SK-N-SH treated with all-trans-retinoic acid at 6 μM for 48 hours (cell line): ENCODE data around the gene RAE1.

Experiments used
- ATAC-seq: fragments of 200-7000 bp; cut with Tn5 transposase; 3 replicates; pipeline ENCODE4 v1.9.1; 2020; ENCODE audit warnings: mild to moderate bottlenecking, moderate library complexity
- ARNTL ChIP-seq: fragments of 450-650 bp; formaldehyde crosslinking; IDR thresholded peaks from 2 replicates; pipeline ENCODE4 v1.5.0; 2020; ENCODE audit warnings: low read depth, mild to moderate bottlenecking, moderate library complexity, borderline replicate concordance
- BACH2 ChIP-seq: fragments of 250-450 bp; sonication (Bioruptor Pico); IDR thresholded peaks from 2 replicates; pipeline ENCODE4 v1.9.0; 2021; ENCODE audit warnings: mild to moderate bottlenecking, borderline replicate concordance
- CSDC2 ChIP-seq: fragments of 250-450 bp; sonication (Bioruptor Pico); IDR thresholded peaks from 2 replicates; pipeline ENCODE4 v1.5.0; 2020; ENCODE audit warnings: mild to moderate bottlenecking, moderate library complexity
- CSRNP3 ChIP-seq: fragments of 250-450 bp; sonication (Bioruptor Pico); IDR thresholded peaks from 2 replicates; pipeline ENCODE4 v1.5.1; 2021; ENCODE audit warnings: mild to moderate bottlenecking, moderate library complexity
- ESRRG ChIP-seq: fragments of 250-450 bp; sonication (Bioruptor Pico); IDR thresholded peaks from 2 replicates; pipeline ENCODE4 v1.6.1; 2021; ENCODE audit warnings: mild to moderate bottlenecking
- GLIS3 ChIP-seq: fragments of 250-450 bp; sonication (Bioruptor Pico); IDR thresholded peaks from 2 replicates; pipeline ENCODE4 v1.5.0; 2020; ENCODE audit warnings: mild to moderate bottlenecking, moderate library complexity
- ISL1 ChIP-seq: fragments of 250-450 bp; sonication (Bioruptor Pico); IDR thresholded peaks from 2 replicates; pipeline ENCODE4 v2.1.2; 2022; ENCODE audit warnings: mild to moderate bottlenecking, moderate library complexity
- OSR1 ChIP-seq: fragments of 250-450 bp; sonication (Bioruptor Pico); IDR thresholded peaks from 2 replicates; pipeline ENCODE4 v1.8.0; 2022; ENCODE audit warnings: moderate library complexity, mild to moderate bottlenecking, inconsistent platforms
- POU6F1 ChIP-seq: fragments of 250-450 bp; sonication (Bioruptor Pico); IDR thresholded peaks from 2 replicates; pipeline ENCODE4 v1.8.0; 2021; ENCODE audit warnings: low read depth, mild to moderate bottlenecking, moderate library complexity, borderline replicate concordance
- PPARA ChIP-seq: fragments of 250-450 bp; sonication (Bioruptor Pico); IDR thresholded peaks from 2 replicates; pipeline ENCODE4 v1.5.0; 2020; ENCODE audit warnings: mild to moderate bottlenecking, borderline replicate concordance
- RARB ChIP-seq: fragments of 250-450 bp; sonication (Bioruptor Pico); IDR thresholded peaks from 2 replicates; pipeline ENCODE4 v1.8.0; 2021; ENCODE audit warnings: mild to moderate bottlenecking, moderate library complexity
- SNAI2 ChIP-seq: fragments of 250-450 bp; sonication (Bioruptor Pico); IDR thresholded peaks from 2 replicates; pipeline ENCODE4 v1.5.0; 2020; ENCODE audit warnings: mild to moderate bottlenecking, moderate library complexity
- TOX ChIP-seq: fragments of 250-450 bp; sonication (Bioruptor Pico); IDR thresholded peaks from 2 replicates; pipeline ENCODE4 v1.8.0; 2021; ENCODE audit warnings: mild to moderate bottlenecking, moderate library complexity, borderline replicate concordance
- TSHZ2 ChIP-seq: fragments of 250-450 bp; sonication (Bioruptor Pico); IDR thresholded peaks from 2 replicates; pipeline ENCODE4 v1.5.0; 2020; ENCODE audit warnings: mild to moderate bottlenecking, moderate library complexity
- ZC3H10 ChIP-seq: fragments of 250-450 bp; sonication (Bioruptor Pico); IDR thresholded peaks from 2 replicates; pipeline ENCODE4 v1.5.1; 2021; ENCODE audit warnings: mild to moderate bottlenecking, moderate library complexity
- ZFP3 ChIP-seq: fragments of 250-450 bp; sonication (Bioruptor Pico); IDR thresholded peaks from 2 replicates; pipeline ENCODE4 v1.5.0; 2020; ENCODE audit warnings: mild to moderate bottlenecking, moderate library complexity
- ZFP30 ChIP-seq: fragments of 450-650 bp; formaldehyde crosslinking; IDR thresholded peaks from 2 replicates; pipeline ENCODE4 v1.5.0; 2022; ENCODE audit warnings: mild to moderate bottlenecking, moderate library complexity
- ZNF565 ChIP-seq: fragments of 450-650 bp; formaldehyde crosslinking; conservative IDR thresholded peaks from 2 replicates; pipeline ENCODE4 v1.5.0; 2020; ENCODE audit warnings: low read depth, mild to moderate bottlenecking, moderate library complexity
- ZNF70 ChIP-seq: fragments of 450-650 bp; formaldehyde crosslinking; IDR thresholded peaks from 2 replicates; pipeline ENCODE4 v1.5.0; 2020; ENCODE audit warnings: mild to moderate bottlenecking, moderate library complexity
- ZNF8 ChIP-seq: fragments of 450-650 bp; formaldehyde crosslinking; IDR thresholded peaks from 2 replicates; pipeline ENCODE4 v1.5.0; 2020; ENCODE audit warnings: mild to moderate bottlenecking, moderate library complexity
- TF ChIP-seq, protein P1 (sequence below): fragments of 250-450 bp; sonication (Bioruptor Pico); IDR thresholded peaks from 2 replicates; pipeline ENCODE4 v1.8.0; 2020; ENCODE audit warnings: mild to moderate bottlenecking, moderate library complexity, borderline replicate concordance

RAE1 gene

DNA sequence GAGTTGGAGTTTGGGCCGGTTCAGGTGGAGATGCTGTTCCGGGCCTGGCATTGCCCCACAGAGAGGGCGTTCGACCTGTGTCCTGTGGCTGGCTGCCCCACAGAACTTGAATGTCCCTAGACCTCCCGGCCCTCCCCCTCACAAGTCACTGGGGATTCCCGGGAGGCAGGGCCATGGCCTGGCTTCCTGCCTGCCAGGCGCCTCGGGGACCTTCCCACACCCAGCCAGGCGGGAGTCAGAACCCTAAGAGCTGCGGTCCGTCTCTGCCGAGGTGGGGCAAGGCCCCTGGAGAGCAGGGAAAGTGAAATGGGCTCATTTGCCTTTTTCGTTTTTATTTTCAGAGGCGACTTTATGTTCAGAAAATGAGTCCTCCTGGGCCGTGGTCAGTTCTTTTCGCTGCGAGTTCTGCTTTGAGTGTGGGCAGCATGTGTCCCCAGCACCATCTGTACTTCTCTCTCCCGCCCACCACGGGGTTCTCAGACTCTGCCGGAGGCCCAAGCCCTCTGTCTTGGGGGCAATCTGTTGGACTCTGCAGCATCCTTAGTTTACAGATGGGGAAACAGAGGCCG is 48.6 kb downstream of the RAE1 start:
- no peak for ATAC-seq
- TF ChIP-seq ZNF8 (no peak), ESRRG (CRISPR knock-in tag) (no peak), OSR1 (CRISPR knock-in tag) (no peak), ZFP30 (CRISPR knock-in tag) (no peak), CSDC2 (CRISPR knock-in tag) (no peak)

DNA sequence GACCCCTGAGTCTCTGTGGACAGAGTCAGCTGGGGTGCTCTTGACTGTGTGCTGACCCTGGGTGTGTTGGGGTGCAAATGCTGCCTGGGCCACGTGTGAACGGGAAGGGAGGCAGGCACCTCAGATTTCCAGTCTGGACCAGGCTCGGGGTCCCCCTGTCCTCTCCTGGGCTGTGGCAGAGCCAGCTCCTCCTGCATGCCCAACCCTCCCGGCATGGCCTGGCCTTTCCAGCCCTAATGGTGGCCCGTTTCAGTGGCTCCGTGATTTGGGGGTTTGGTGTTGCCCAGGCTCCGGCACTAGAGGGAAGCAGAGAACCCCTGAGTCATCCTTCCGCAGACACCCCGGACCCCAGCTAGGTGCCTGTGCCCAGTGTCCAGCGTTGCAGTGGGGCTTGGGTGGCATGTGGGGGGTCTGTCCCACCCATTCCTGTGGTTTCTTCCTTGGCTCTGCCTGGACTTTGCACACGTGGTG is 49.2 kb downstream of the RAE1 start:
- TF ChIP-seq ARNTL (CRISPR knock-in tag) (no peak), ZC3H10 (CRISPR knock-in tag) (no peak), ZFP3 (CRISPR knock-in tag) (no peak), BACH2 (CRISPR knock-in tag) (no peak), CSDC2 (CRISPR knock-in tag) (no peak)
- TF ChIP-seq, all 23 proteins: peak for 0
- ATAC-seq, result no peak

DNA sequence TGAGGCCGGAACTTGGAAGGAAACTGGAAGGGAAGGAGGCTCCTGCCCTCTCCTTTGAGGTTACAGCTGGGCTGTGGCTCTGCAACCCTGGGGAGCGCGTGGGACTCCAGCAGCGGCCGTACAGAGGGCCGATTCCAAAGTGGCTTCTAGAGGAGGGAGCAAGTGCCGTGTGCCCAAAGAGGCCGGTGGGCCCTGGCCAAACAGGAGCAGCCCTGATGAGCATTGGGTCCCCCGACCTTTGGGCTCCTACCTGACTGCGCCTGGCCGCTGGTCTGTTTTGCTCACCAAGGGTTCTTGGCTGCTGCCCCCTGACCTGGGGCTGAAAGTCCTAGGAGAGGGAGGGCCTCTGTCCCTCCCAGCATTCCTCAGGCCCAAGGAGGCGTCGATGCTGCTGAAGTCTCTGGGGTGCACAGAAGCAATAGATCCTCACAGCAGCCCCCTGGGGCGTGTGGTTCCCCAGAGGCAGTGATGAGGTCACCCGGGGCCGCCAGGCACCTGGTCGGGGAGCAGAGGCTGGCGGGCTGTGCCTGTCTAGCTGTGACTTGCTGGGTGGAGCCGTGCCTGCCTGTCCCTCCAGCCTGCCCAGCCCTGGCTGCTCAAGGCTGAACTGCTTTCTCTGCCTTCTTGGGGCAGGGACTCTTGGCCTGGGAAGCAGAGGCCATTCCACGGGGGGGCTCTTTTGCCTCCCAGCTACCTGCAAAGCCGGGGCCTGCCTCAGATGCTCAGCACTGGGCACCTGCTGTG is 49.9 kb downstream of the RAE1 start:
- TF ChIP-seq GLIS3 (no peak), ZFP3 (CRISPR knock-in tag) (no peak), ZC3H10 (CRISPR knock-in tag) (no peak), PPARA (CRISPR knock-in tag) (no peak), CSRNP3 (CRISPR knock-in tag) (no peak), POU6F1 (CRISPR knock-in tag) (no peak), ESRRG (CRISPR knock-in tag) (no peak), SNAI2 (CRISPR knock-in tag) (no peak), ISL1 (no peak), ARNTL (CRISPR knock-in tag) (no peak), BACH2 (CRISPR knock-in tag) (no peak), TOX (CRISPR knock-in tag) (no peak), RARB (no peak), ZNF8 (no peak), CSDC2 (CRISPR knock-in tag) (no peak)
- TF ChIP-seq, protein P1, sequence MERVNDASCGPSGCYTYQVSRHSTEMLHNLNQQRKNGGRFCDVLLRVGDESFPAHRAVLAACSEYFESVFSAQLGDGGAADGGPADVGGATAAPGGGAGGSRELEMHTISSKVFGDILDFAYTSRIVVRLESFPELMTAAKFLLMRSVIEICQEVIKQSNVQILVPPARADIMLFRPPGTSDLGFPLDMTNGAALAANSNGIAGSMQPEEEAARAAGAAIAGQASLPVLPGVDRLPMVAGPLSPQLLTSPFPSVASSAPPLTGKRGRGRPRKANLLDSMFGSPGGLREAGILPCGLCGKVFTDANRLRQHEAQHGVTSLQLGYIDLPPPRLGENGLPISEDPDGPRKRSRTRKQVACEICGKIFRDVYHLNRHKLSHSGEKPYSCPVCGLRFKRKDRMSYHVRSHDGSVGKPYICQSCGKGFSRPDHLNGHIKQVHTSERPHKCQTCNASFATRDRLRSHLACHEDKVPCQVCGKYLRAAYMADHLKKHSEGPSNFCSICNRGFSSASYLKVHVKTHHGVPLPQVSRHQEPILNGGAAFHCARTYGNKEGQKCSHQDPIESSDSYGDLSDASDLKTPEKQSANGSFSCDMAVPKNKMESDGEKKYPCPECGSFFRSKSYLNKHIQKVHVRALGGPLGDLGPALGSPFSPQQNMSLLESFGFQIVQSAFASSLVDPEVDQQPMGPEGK, result no peak
- ATAC-seq, result no peak

DNA sequence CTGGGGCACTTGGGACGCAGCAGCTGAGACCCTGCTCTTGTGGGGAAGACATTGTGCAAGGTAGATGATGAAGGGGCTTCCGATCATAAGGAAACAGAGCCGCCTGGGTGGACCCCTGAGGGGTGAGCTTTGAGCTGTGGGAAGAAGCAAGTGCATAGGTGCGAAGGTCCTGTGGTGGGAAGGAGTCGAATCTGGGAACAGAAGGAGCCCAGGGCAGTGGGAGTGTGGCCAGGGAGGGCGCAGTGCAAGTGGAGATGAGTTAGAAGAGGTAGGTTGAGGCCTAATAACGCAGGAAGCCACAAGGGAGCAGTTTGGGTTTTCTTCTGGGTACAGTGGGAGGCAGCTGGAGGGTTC is 50.5 kb downstream of the RAE1 start:
- TF ChIP-seq TOX (CRISPR knock-in tag), result no peak
- TF ChIP-seq ZNF70 (CRISPR knock-in tag), result no peak
- TF ChIP-seq OSR1 (CRISPR knock-in tag), result no peak
- TF ChIP-seq GLIS3, result no peak
- TF ChIP-seq ZNF8, result no peak
- no peak for TF ChIP-seq SNAI2 (CRISPR knock-in tag)
- TF ChIP-seq ZFP30 (CRISPR knock-in tag), result no peak
- no peak for TF ChIP-seq TSHZ2 (CRISPR knock-in tag)
- TF ChIP-seq ESRRG (CRISPR knock-in tag), result no peak
- no peak for TF ChIP-seq CSRNP3 (CRISPR knock-in tag)
- no peak for TF ChIP-seq POU6F1 (CRISPR knock-in tag)
- TF ChIP-seq RARB, result no peak
- TF ChIP-seq ZNF565, result no peak
- no peak for ATAC-seq
